Measurements from ENCODE around the gene POMGNT1. TPM values are rescaled to one million over a fixed set of nuclear protein-coding genes. Genes with fewer than 3 reads are reported as not detected.

Gene POMGNT1
- total and polyA plus RNA-seq, 2 of the 8 experiments (the other 6 are each of a cell fraction or from before 2014, with no cell fraction given) = 28.0 to 40.3 TPM

GRCh38 chr1:46211051-46211450 is 12.8 kb upstream of the POMGNT1 start (continued):
- TF ChIP-seq CHD7 (IDR thresholded peaks at IDR 0.05; ENCODE audit: insufficient replicate concordance, low read length) = no peak
- no peak for TF ChIP-seq ATF3 (IDR thresholded peaks at IDR 0.05; ENCODE audit: insufficient read depth, low read depth, low read length)
- TF ChIP-seq MAX (IDR thresholded peaks at IDR 0.05) = no peak
- TF ChIP-seq TBP (IDR thresholded peaks at IDR 0.05; ENCODE audit: low read depth, low read length) = no peak
